ENCODE measurements around the gene MSRB1.

The MSRB1 gene

DNA sequence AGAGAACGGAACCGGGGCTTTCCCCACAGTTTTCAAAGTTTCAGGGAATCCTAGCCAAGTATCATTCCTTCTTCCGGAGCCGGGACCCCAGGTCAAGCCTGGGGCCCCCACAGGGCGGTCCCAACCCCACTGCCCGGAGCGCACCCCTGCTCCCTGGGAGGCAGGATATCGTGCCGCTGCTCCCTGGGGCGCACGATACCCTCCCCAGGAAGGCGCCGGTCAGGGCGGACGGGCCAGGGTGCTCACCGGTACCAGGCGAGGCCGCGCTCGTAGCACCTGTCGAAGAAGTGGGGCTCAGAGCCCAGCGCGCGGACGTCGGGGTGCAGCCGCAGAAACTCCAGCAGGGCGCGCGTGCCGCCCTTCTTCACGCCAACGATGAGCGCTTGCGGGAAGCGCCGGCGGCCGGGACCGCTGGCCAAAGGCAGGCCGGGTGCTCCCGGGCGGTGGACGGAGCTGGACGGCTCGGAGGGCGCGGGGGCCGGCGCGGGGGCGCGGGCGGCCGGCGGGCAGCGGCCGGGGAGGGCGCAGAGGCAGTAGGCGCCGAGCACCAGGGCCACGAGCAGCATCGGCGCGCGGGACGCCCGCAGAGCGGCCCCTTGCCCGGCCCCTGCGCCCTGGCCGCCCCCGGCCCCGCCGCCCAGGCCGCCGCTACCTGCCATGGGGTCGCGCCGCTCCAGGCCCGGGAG lies 25.2 kb downstream of the MSRB1 start:
- POLR2A ChIA-PET = no interaction called here

DNA sequence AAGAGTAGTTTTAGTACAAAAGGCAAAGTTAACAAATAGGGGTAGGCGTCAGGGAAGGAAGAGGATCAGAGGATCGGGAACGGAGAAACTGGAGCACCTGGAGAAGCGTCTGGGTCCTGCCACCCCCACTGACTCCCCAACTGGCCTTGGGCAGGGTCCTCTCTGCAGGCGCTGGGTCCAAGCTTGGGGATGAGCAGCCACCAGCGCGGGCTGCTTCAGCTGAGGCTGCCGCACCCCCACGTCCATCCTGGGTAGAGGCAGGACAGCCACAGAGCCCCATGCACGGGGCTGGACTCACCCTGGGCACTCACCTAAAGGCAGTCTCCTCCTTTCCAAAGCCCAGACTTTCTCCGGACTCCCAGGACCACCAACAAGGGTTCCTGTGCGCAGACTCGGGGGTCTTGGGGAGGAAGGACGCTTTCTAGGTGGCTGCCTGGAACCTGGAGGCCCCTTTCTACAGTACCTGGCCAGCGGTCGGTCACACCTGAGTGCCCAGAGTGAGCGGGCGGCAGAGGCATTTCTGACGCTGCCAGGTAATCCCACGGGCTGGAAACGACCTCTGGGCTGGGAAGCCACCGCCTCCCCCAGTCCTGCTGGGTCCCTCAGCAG lies 25.8 kb downstream of the MSRB1 start:
- CTCF ChIA-PET = interaction anchor here (0.6 to 0.8 kb wide), 2 partner anchors 19 to 33 kb away, joined by 3 read pairs; no protein-coding TSS in a partner anchor
- DNase-seq (ENCODE audit: extremely low spot score) = no peak
- POLR2A ChIA-PET = interaction anchor here (1.5 kb wide), 1 partner anchor 32 kb away, joined by 4 read pairs; no protein-coding TSS in a partner anchor
- no peak for TF ChIP-seq NFRKB (IDR thresholded peaks at IDR 0.05)
- no peak for TF ChIP-seq CTBP1 (IDR thresholded peaks at IDR 0.05; ENCODE audit: borderline replicate concordance)
- no peak for TF ChIP-seq HDGF (IDR thresholded peaks at IDR 0.05; ENCODE audit: borderline replicate concordance)
- TF ChIP-seq FOXA1 (IDR thresholded peaks at IDR 0.05) = no peak
- no peak for TF ChIP-seq L3MBTL2 (conservative IDR thresholded peaks at IDR 0.05)
- TF ChIP-seq ARNT (IDR thresholded peaks at IDR 0.05) = no peak
- TF ChIP-seq FOXM1 (IDR thresholded peaks at IDR 0.05; ENCODE audit: borderline replicate concordance) = no peak
- TF ChIP-seq ELF4 (IDR thresholded peaks at IDR 0.05) = no peak
- no peak for TF ChIP-seq SP1 (IDR thresholded peaks at IDR 0.05)
- no peak for TF ChIP-seq FOXK2 (IDR thresholded peaks at IDR 0.05)
- no peak for TF ChIP-seq SUZ12 (IDR thresholded peaks at IDR 0.05)
- TF ChIP-seq, protein P1, sequence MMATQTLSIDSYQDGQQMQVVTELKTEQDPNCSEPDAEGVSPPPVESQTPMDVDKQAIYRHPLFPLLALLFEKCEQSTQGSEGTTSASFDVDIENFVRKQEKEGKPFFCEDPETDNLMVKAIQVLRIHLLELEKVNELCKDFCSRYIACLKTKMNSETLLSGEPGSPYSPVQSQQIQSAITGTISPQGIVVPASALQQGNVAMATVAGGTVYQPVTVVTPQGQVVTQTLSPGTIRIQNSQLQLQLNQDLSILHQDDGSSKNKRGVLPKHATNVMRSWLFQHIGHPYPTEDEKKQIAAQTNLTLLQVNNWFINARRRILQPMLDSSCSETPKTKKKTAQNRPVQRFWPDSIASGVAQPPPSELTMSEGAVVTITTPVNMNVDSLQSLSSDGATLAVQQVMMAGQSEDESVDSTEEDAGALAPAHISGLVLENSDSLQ (IDR thresholded peaks at IDR 0.05) = no peak
- TF ChIP-seq BHLHE40 (IDR thresholded peaks at IDR 0.05; ENCODE audit: borderline replicate concordance) = no peak
- TF ChIP-seq LEF1 (IDR thresholded peaks at IDR 0.05; ENCODE audit: borderline replicate concordance) = no peak

More for the DNA sequence above, 25.2 kb downstream of the MSRB1 start:
- no peak for DNase-seq (ENCODE audit: extremely low spot score)
- no peak for TF ChIP-seq ZNF384 (IDR thresholded peaks at IDR 0.05)
- TF ChIP-seq NFRKB (IDR thresholded peaks at IDR 0.05) = no peak
- no peak for TF ChIP-seq FOXM1 (IDR thresholded peaks at IDR 0.05; ENCODE audit: borderline replicate concordance)
- no peak for TF ChIP-seq ELF4 (IDR thresholded peaks at IDR 0.05)
- no peak for TF ChIP-seq CTBP1 (IDR thresholded peaks at IDR 0.05; ENCODE audit: borderline replicate concordance)
- TF ChIP-seq FOXK2 (IDR thresholded peaks at IDR 0.05) = no peak
- TF ChIP-seq BHLHE40 (IDR thresholded peaks at IDR 0.05; ENCODE audit: borderline replicate concordance) = no peak
- no peak for TF ChIP-seq HDGF (IDR thresholded peaks at IDR 0.05; ENCODE audit: borderline replicate concordance)
- no peak for TF ChIP-seq TARDBP (IDR thresholded peaks at IDR 0.05)
- no peak for TF ChIP-seq FOXA1 (IDR thresholded peaks at IDR 0.05)
- TF ChIP-seq, protein P1 (IDR thresholded peaks at IDR 0.05) = no peak
- no peak for TF ChIP-seq SUZ12 (IDR thresholded peaks at IDR 0.05)
- no peak for TF ChIP-seq LEF1 (IDR thresholded peaks at IDR 0.05; ENCODE audit: borderline replicate concordance)
- CTCF ChIA-PET = no interaction called here

DNA sequence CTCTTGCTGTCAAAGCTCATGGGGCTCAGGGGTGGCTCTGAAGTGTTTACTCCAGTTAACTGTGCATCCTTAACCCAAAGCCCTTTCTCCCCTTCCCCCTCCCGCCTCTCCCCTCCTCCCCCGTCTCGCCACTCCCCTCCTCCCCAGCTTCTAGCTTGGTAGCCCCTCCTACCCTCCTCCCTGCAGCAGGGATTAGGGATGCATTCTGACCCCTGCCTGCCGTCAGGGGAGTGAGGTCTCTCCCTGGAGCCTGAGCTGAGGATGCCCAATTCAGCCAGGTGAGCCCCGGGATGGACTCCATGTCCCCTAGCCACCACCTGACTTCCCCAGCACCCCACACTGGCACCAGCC lies 26.4 kb downstream of the MSRB1 start:
- ChIA-PET CTCF (interaction anchor here (0.6 to 0.8 kb wide), 2 partner anchors 18 to 32 kb away, joined by 3 read pairs; no protein-coding TSS in a partner anchor), POLR2A (interaction anchor here (1.5 to 2.0 kb wide), 2 partner anchors 32 to 48 kb away, joined by 4 to 7 read pairs; partner anchors contain the start of gene RPS2)
- DNase-seq (ENCODE audit: extremely low spot score) = no peak
- TF ChIP-seq TARDBP (IDR thresholded peaks at IDR 0.05) (no peak), BHLHE40 (IDR thresholded peaks at IDR 0.05; ENCODE audit: borderline replicate concordance) (no peak), CTBP1 (IDR thresholded peaks at IDR 0.05; ENCODE audit: borderline replicate concordance) (no peak), L3MBTL2 (conservative IDR thresholded peaks at IDR 0.05) (no peak)

GRCh38 chr16:1915732-1916639 lies 27.0 kb downstream of the MSRB1 start:
- CTCF ChIA-PET = interaction anchor here (0.8 kb wide), 1 partner anchor 32 kb away, joined by 3 read pairs; no protein-coding TSS in a partner anchor
- DNase-seq (ENCODE audit: extremely low spot score) = no peak
- POLR2A ChIA-PET = interaction anchor here (1.5 to 2.0 kb wide), 2 partner anchors 31 to 49 kb away, joined by 4 to 7 read pairs; partner anchors contain the start of gene RPS2
- TF ChIP-seq LEF1 (IDR thresholded peaks at IDR 0.05; ENCODE audit: borderline replicate concordance) = no peak
- no peak for TF ChIP-seq BHLHE40 (IDR thresholded peaks at IDR 0.05; ENCODE audit: borderline replicate concordance)

GRCh38 chr16:1914988-1915387 lies 28.0 kb downstream of the MSRB1 start:
- no peak for TF ChIP-seq FOXA1 (IDR thresholded peaks at IDR 0.05)
- TF ChIP-seq NFRKB (IDR thresholded peaks at IDR 0.05) = no peak
- TF ChIP-seq HDGF (IDR thresholded peaks at IDR 0.05; ENCODE audit: borderline replicate concordance) = no peak
- TF ChIP-seq SP1 (IDR thresholded peaks at IDR 0.05) = no peak
- TF ChIP-seq ELF4 (IDR thresholded peaks at IDR 0.05) = no peak
- TF ChIP-seq FOXK2 (IDR thresholded peaks at IDR 0.05) = no peak
- TF ChIP-seq, protein P1 (IDR thresholded peaks at IDR 0.05) = no peak
- TF ChIP-seq L3MBTL2 (conservative IDR thresholded peaks at IDR 0.05) = no peak
- TF ChIP-seq CTBP1 (IDR thresholded peaks at IDR 0.05; ENCODE audit: borderline replicate concordance) = no peak
- TF ChIP-seq ZNF384 (IDR thresholded peaks at IDR 0.05) = no peak
- TF ChIP-seq ARNT (IDR thresholded peaks at IDR 0.05) = no peak
- no peak for TF ChIP-seq TARDBP (IDR thresholded peaks at IDR 0.05)
- POLR2A ChIA-PET = interaction anchor here (1.3 to 2.0 kb wide), 2 partner anchors 8 to 50 kb away, joined by 4 to 7 read pairs; partner anchors contain the start of gene RPS2
- CTCF ChIA-PET = no interaction called here
- DNase-seq (ENCODE audit: extremely low spot score) = no peak

All from HEK293T (cell line).